HG02943 (cell line): ENCODE measurements around the gene UXS1.
"Not testable (repeated sequence)": the region's sequence is repeated elsewhere in the genome, so short reads cannot be mapped to it uniquely, and the experiment has no call there.

Experiments
- ATAC-seq: cut with Tn5 transposase; IDR thresholded peaks from one replicate; pipeline ENCODE4 v1.9.1; 2021; ENCODE audit warnings: mild to moderate bottlenecking, low read depth, moderate library complexity; ENCODE audit not compliant: unreplicated experiment

The UXS1 gene

GRCh38 chr2:106137731-106138521 is 56.2 kb downstream of the UXS1 start:
- ATAC-seq, result no peak

DNA sequence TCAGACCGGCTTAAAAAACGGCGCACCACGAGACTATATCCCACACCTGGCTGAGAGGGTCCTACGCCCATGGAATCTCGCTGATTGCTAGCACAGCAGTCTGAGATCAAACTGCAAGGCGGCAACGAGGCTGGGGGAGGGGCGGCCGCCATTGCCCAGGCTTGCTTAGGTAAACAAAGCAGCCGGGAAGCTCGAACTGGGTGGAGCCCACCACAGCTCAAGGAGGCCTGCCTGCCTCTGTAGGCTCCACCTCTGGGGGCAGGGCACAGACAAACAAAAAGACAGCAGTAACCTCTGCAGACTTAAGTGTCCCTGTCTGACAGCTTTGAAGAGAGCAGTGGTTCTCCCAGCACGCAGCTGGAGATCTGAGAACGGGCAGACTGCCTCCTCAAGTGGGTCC is 62.9 kb downstream of the UXS1 start:
- not testable (repeated sequence) for ATAC-seq

GRCh38 chr2:106130251-106130998 is 63.7 kb downstream of the UXS1 start:
- ATAC-seq, result no peak

- ATAC-seq, result no peak
These were observed 64.5 kb downstream of the UXS1 start for GRCh38 chr2:106129592-106129991.

GRCh38 chr2:106129150-106129549 is 65.0 kb downstream of the UXS1 start:
- ATAC-seq, result no peak

GRCh38 chr2:106127776-106128268 is 66.3 kb downstream of the UXS1 start:
- ATAC-seq, result no peak

GRCh38 chr2:106127282-106127771 is 66.8 kb downstream of the UXS1 start:
- ATAC-seq, result no peak

DNA sequence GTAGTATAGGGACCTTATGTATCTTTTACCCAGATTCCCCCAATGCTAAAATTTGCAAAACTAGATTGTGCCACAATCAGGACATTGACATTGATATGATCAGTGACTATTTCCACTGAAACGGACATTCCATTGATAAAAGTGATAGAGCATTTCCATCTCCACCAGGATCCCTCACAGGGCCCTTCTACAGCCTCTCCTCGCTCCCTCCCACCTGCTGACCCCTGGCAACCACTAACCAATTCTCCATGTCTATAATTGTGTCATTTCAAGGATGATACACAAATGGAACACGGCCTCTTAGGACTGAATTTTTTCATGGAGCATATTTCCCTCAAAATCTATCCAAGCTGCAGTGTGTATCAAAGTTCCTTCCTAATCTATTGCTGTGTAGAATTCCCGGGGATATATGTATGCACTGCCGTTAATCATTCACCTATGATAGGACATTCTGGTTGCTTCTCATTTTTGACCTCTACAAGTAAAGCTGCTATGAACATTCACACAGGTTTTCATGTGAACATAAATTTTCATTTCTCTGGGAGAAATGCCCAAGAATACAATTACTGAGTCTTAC is 67.3 kb downstream of the UXS1 start:
- ATAC-seq, result no peak

- ATAC-seq, result no peak
These were observed 67.8 kb downstream of the UXS1 start for GRCh38 chr2:106126295-106126694.

DNA sequence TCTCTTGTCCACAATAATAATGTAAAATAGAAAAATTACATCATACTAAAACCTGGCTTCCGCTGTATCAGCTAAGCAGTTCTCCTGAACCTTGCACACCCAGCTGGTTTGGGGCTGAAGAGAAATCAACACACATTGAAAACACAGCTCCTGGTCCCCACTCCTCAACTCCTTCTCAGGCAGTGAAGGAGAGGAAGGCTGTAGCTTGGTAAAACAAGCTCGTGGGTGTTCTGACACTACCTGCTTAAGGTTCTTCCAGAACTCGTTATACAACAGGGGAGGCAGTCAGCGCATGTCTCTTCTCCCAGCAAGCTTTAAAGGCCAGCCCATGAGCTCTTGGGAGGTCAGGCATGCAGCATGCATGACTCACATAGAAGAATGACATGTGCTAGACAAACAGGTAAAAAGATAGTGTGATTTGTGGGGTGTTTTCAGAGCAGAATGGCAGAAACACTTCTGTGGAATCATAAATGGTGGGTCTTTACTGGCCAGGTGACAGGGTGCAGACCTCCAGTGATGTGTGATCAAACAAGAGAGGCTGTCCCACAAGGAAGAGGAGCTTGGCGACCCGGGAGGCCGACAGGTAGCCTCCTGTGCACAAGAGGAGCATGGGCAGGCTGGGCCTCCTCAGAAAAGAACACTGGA is 69.1 kb downstream of the UXS1 start:
- ATAC-seq, result no peak

GRCh38 chr2:106124106-106124756 is 69.9 kb downstream of the UXS1 start:
- no peak for ATAC-seq

GRCh38 chr2:106122157-106122556 is 71.9 kb downstream of the UXS1 start:
- ATAC-seq, result no peak

- no peak for ATAC-seq
These were observed 73.7 kb downstream of the UXS1 start for GRCh38 chr2:106120432-106120831.

DNA sequence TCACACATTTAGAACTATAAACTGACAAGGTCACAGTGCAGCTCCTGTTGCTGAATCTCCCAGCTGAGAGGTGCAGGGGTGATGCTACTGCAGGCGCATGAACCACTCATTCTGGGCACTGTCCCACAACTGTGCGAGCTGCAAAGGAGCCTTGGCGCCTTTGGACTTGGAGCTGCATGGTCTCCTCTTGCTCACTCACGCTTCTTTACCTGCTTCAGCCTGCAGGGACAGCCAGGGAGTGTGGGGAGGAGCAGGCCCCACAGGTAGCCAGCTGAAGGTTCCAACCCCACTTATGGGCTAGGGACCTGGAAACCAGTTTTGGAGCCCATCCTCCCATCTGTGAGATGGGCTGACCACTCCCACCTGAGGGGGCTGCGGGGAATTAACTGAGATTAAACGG is 75.0 kb downstream of the UXS1 start:
- ATAC-seq, result no peak

DNA sequence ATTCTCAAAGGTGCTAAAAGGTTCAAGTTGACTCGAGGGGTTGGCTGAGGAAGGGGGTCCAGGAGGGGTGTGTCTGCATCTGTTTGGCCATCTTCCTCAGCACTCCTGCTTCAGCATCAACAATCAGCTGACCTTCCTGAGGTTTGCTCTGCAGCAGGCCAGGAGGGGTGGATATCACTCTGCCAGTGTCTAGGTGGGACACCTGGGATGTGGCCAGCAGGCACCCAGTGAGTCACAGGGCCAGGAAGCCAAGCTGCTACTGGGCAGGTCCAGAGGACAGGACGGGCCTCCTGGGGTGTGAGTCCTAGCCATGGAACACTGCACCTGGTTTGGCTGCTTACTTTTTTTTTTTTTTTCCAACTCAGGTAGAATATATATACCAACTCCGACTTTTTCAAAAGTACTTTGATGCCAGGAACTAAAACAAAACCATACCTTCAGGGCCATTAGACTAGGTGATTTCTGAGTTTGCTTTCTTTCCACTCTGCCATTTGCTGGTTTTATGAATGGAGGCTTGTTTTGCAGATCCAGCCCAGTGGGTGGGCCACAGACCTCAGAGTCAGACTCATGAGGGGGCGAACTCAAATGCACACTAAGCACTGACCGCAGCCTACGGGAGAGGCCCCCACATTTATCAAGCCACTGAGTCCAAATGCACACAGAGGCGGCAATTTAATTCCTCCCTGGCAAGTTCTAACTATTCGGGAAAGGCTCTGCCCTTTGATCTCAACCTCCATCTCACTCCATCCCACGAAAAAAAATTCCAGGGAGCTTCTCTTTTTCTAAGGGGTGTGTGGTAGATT is 76.0 kb downstream of the UXS1 start:
- ATAC-seq, result no peak

- ATAC-seq, result no peak
These were observed 76.8 kb downstream of the UXS1 start for GRCh38 chr2:106117347-106117746.

GRCh38 chr2:106116248-106116647 is 77.9 kb downstream of the UXS1 start:
- no peak for ATAC-seq

- ATAC-seq, result no peak
These were observed 78.4 kb downstream of the UXS1 start for GRCh38 chr2:106115665-106116064.

DNA sequence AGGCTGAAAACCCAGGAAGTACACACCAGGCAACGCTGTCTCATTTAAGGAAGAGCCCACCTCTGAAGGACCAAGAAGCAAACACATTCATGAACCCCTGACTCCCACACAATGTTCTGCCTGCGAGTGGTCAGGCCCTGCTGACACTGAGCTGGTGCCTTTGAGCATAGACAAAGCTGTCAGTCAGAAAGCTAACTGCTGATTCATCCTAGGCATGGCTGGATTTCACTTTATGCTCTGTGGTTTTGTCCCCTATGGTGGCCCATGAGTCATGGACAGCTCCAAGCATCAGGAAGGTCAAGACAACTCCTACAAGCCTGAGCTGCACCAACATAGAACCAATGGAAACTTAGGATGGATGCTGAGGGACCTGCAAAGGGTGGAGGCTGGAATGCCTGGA is 78.9 kb downstream of the UXS1 start:
- no peak for ATAC-seq
